DOHH2 (cell line): ENCODE data around the gene PRKCZ.

ENCODE experiments used
- H3F3A ChIP-seq: fragments of 200-600 bp; sonication (generic), shearing (Covaris generic); 2 replicates; pipeline ENCODE4 v1.6.0; 2016; ENCODE audit warnings: antibody characterized with exemption, mild to moderate bottlenecking; ENCODE audit not compliant: control insufficient read depth, insufficient read depth
- H3K27ac ChIP-seq: fragments of 200-600 bp; sonication (generic); 2 replicates; pipeline ENCODE4 v1.5.1; 2014; ENCODE audit warnings: low read depth, mild to moderate bottlenecking, low read length, moderate library complexity
- H3K27me3 ChIP-seq: fragments of 200-600 bp; sonication (generic); 2 replicates; pipeline ENCODE4 v1.6.1; 2014; ENCODE audit warnings: mild to moderate bottlenecking, low read length, mixed read lengths; ENCODE audit not compliant: control insufficient read depth
- H3K36me3 ChIP-seq: fragments of 200-600 bp; sonication (generic); 2 replicates; pipeline ENCODE4 v1.6.1; 2014; ENCODE audit warnings: mild to moderate bottlenecking, low read length, moderate library complexity, mixed read lengths; ENCODE audit not compliant: control insufficient read depth
- H3K4me1 ChIP-seq: fragments of 200-600 bp; sonication (generic); 2 replicates; pipeline ENCODE4 v1.6.1; 2014; ENCODE audit warnings: mild to moderate bottlenecking, low read length, mixed read lengths; ENCODE audit not compliant: control insufficient read depth
- H3K4me2 ChIP-seq: fragments of 200-600 bp; sonication (generic); 2 replicates; pipeline ENCODE4 v1.6.0; 2014; ENCODE audit warnings: mild to moderate bottlenecking, low read length, moderate library complexity
- H3K4me3 ChIP-seq: fragments of 200-600 bp; sonication (generic); 2 replicates; pipeline ENCODE4 v1.5.1; 2014; ENCODE audit warnings: mild to moderate bottlenecking, low read length, mixed read lengths
- H3K79me2 ChIP-seq: fragments of 200-600 bp; sonication (generic); 2 replicates; pipeline ENCODE4 v1.6.1; 2014; ENCODE audit warnings: mild to moderate bottlenecking, low read length, mixed read lengths; ENCODE audit not compliant: control insufficient read depth
- H3K9me2 ChIP-seq: fragments of 200-600 bp; sonication (generic); replicated peaks from 2 replicates; pipeline ENCODE4 v1.6.1; 2014; ENCODE audit warnings: mild to moderate bottlenecking, low read length, mixed read lengths; ENCODE audit not compliant: control insufficient read depth
- H3K9me3 ChIP-seq: fragments of 200-600 bp; sonication (generic); 2 replicates; pipeline ENCODE4 v1.6.1; 2014; ENCODE audit warnings: antibody characterized with exemption, low read length, mixed read lengths; ENCODE audit not compliant: control insufficient read depth, insufficient read depth
- H4K20me1 ChIP-seq: fragments of 200-600 bp; sonication (generic); 2 replicates; pipeline ENCODE4 v1.6.0; 2014; ENCODE audit warnings: low read depth, mild to moderate bottlenecking, antibody characterized with exemption, low read length, moderate library complexity; ENCODE audit not compliant: control insufficient read depth, insufficient read depth
- CTCF ChIP-seq: fragments of 200-600 bp; sonication (generic); IDR thresholded peaks from one replicate; pipeline ENCODE4 v1.5.1; 2014; ENCODE audit warnings: antibody characterized with exemption, mild to moderate bottlenecking, low read depth, low read length; ENCODE audit not compliant: poor library complexity, severe bottlenecking
- EZH2phosphoT487 ChIP-seq: fragments of 200-600 bp; sonication (generic); IDR thresholded peaks from 2 replicates; pipeline ENCODE4 v1.6.1; 2017; ENCODE audit warnings: borderline replicate concordance, mild to moderate bottlenecking, antibody characterized with exemption, low read length, moderate library complexity, mixed read lengths

The PRKCZ gene

GRCh38 chr1:2143814-2144500, 93.7 kb downstream of the PRKCZ start:
- no peaks in the 10 kb centered on the region for H3K9me2 ChIP-seq
- H3K27me3 ChIP-seq = no peaks in the 10 kb centered on the region
- no peaks in the 10 kb centered on the region for H3K4me1 ChIP-seq
- no peak overlapping the region for H3K4me2 ChIP-seq
- no peak overlapping the region for H3K4me3 ChIP-seq
- no peaks in the 10 kb centered on the region for H3F3A ChIP-seq
- no peaks in the 10 kb centered on the region for H4K20me1 ChIP-seq
- H3K36me3 ChIP-seq = no peaks in the 10 kb centered on the region
- H3K9me3 ChIP-seq = no peaks in the 10 kb centered on the region
- no peaks in the 10 kb centered on the region for H3K79me2 ChIP-seq
- H3K27ac ChIP-seq = no peak overlapping the region
- TF ChIP-seq CTCF (no peak), EZH2phosphoT487 (no peak)

GRCh38 chr1:2144501-2145090, 94.4 kb downstream of the PRKCZ start:
- Histone ChIP-seq H3K36me3 (no peaks in the 10 kb centered on the region), H3K27ac (no peak overlapping the region), H3K79me2 (no peaks in the 10 kb centered on the region), H3F3A (no peaks in the 10 kb centered on the region), H3K4me2 (no peak overlapping the region), H3K27me3 (no peaks in the 10 kb centered on the region), H3K4me3 (no peak overlapping the region), H3K9me3 (no peaks in the 10 kb centered on the region), H3K4me1 (no peaks in the 10 kb centered on the region), H4K20me1 (no peaks in the 10 kb centered on the region), H3K9me2 (no peaks in the 10 kb centered on the region)
- no peak for TF ChIP-seq EZH2phosphoT487
- TF ChIP-seq CTCF = no peak

- Histone ChIP-seq H3K27ac (no peak overlapping the region), H3K27me3 (no peaks in the 10 kb centered on the region), H3K9me2 (no peaks in the 10 kb centered on the region), H3K4me3 (no peak overlapping the region), H3K4me1 (no peaks in the 10 kb centered on the region), H3K4me2 (no peak overlapping the region), H3K36me3 (no peaks in the 10 kb centered on the region), H3K9me3 (no peaks in the 10 kb centered on the region), H3K79me2 (no peaks in the 10 kb centered on the region), H4K20me1 (no peaks in the 10 kb centered on the region), H3F3A (no peaks in the 10 kb centered on the region)
- TF ChIP-seq CTCF (no peak), EZH2phosphoT487 (no peak)
Measured at GRCh38 chr1:2145946-2146835, 96.0 kb downstream of the PRKCZ start.
